ENCODE measurements around the gene SETD9.

DNA sequence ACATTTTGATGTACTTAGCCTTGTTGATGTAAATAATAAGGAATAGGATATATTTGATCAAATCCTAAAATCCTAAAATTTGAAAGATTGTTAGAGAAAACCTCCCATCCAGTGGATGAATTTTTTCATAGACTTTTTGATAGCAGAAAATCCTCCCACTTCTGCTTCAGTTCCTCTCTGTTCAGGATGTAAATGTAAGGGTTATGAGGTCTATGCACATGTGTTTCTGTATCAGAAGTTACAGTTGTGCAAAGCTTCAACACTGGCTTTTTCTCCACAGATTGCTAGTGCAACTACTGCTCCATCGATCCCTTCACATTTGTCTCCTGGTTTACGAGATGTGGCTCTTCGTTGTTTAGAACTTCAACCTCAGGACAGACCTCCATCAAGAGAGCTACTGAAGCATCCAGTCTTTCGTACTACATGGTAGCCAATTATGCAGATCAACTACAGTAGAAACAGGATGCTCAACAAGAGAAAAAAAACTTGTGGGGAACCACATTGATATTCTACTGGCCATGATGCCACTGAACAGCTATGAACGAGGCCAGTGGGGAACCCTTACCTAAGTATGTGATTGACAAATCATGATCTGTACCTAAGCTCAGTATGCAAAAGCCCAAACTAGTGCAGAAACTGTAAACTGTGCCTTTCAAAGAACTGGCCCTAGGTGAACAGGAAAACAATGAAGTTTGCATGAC is 16.0 kb upstream of the SETD9 start:
- TF ChIP-seq, protein P1, sequence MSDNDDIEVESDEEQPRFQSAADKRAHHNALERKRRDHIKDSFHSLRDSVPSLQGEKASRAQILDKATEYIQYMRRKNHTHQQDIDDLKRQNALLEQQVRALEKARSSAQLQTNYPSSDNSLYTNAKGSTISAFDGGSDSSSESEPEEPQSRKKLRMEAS (IDR thresholded peaks at IDR 0.05) = no peak
- no peak for TF ChIP-seq SP1 (IDR thresholded peaks at IDR 0.05)
- TF ChIP-seq, protein P2, sequence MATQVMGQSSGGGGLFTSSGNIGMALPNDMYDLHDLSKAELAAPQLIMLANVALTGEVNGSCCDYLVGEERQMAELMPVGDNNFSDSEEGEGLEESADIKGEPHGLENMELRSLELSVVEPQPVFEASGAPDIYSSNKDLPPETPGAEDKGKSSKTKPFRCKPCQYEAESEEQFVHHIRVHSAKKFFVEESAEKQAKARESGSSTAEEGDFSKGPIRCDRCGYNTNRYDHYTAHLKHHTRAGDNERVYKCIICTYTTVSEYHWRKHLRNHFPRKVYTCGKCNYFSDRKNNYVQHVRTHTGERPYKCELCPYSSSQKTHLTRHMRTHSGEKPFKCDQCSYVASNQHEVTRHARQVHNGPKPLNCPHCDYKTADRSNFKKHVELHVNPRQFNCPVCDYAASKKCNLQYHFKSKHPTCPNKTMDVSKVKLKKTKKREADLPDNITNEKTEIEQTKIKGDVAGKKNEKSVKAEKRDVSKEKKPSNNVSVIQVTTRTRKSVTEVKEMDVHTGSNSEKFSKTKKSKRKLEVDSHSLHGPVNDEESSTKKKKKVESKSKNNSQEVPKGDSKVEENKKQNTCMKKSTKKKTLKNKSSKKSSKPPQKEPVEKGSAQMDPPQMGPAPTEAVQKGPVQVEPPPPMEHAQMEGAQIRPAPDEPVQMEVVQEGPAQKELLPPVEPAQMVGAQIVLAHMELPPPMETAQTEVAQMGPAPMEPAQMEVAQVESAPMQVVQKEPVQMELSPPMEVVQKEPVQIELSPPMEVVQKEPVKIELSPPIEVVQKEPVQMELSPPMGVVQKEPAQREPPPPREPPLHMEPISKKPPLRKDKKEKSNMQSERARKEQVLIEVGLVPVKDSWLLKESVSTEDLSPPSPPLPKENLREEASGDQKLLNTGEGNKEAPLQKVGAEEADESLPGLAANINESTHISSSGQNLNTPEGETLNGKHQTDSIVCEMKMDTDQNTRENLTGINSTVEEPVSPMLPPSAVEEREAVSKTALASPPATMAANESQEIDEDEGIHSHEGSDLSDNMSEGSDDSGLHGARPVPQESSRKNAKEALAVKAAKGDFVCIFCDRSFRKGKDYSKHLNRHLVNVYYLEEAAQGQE (IDR thresholded peaks at IDR 0.05) = no peak
- TF ChIP-seq, protein P3, sequence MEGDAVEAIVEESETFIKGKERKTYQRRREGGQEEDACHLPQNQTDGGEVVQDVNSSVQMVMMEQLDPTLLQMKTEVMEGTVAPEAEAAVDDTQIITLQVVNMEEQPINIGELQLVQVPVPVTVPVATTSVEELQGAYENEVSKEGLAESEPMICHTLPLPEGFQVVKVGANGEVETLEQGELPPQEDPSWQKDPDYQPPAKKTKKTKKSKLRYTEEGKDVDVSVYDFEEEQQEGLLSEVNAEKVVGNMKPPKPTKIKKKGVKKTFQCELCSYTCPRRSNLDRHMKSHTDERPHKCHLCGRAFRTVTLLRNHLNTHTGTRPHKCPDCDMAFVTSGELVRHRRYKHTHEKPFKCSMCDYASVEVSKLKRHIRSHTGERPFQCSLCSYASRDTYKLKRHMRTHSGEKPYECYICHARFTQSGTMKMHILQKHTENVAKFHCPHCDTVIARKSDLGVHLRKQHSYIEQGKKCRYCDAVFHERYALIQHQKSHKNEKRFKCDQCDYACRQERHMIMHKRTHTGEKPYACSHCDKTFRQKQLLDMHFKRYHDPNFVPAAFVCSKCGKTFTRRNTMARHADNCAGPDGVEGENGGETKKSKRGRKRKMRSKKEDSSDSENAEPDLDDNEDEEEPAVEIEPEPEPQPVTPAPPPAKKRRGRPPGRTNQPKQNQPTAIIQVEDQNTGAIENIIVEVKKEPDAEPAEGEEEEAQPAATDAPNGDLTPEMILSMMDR (IDR thresholded peaks at IDR 0.05; ENCODE audit: low read depth, low read length, missing input control) = no peak

Data from liver (tissue), 3 donors.